Thyroid gland (tissue), 4 donors: ENCODE data around the gene ZNF100.
A peak's percentile ranks its signal among the peaks of the same experiment; 100 is the strongest.

ENCODE experiments used
- CTCF ChIP-seq, 6 experiments: fragments of 200-600 bp in 3 of 6; fragments of 450-650 bp in 3 of 6; sonication (generic) in 3 of 6; IDR thresholded peaks; one replicate each; pipeline ENCODE4 v1.5.1; 2016 to 2019; ENCODE audit warnings: antibody characterized with exemption in 6 of 6, mild to moderate bottlenecking in 2 of 6, inconsistent platforms in 1 of 6, moderate library complexity in 1 of 6
- POLR2A ChIP-seq, 2 donors: fragments of 450-650 bp; IDR thresholded peaks; one replicate each; pipeline ENCODE4 v1.6.1; 2017; ENCODE audit warnings: antibody characterized with exemption in 2 of 2, mild to moderate bottlenecking in 2 of 2, moderate library complexity in 1 of 2

- TF ChIP-seq CTCF (IDR thresholded peaks at IDR 0.05) (peak; percentile 21 to 76 (median 64)), POLR2A (IDR thresholded peaks at IDR 0.05) (no peak)
Observed at GRCh38 chr19:21698215-21698614, 69.2 kb downstream of the ZNF100 start.
